Mononuclear cell (primary cell): ENCODE data around the gene IKZF3. TPM values are rescaled to one million over a fixed set of nuclear protein-coding genes. Genes with fewer than 3 reads are reported as not detected.
"Not testable (repeated sequence)": the region's sequence is repeated elsewhere in the genome, so short reads cannot be mapped to it uniquely, and the experiment has no call there.

ENCODE experiments used
- H3K27me3 ChIP-seq: 2 replicates; pipeline ENCODE4 v1.6.0; 2011; ENCODE audit warnings: low read length, control low read depth; ENCODE audit not compliant: insufficient read depth
- H3K4me1 ChIP-seq: 2 replicates; pipeline ENCODE4 v1.5.1; 2011; ENCODE audit warnings: mild to moderate bottlenecking, low read length, control low read depth; ENCODE audit not compliant: insufficient read depth
- H3K4me3 ChIP-seq: 2 replicates; pipeline ENCODE4 v1.5.1; 2011; ENCODE audit warnings: mild to moderate bottlenecking, low read length, moderate library complexity
- H3K9me3 ChIP-seq: 2 replicates; pipeline ENCODE4 v1.5.1; 2011; ENCODE audit warnings: low read depth, mild to moderate bottlenecking, control low read depth, low read length
- total RNA-seq: library from RNA; depleted of rRNA; stranded (reverse); fragments of >200 nt; gene quantifications from one replicate; pipeline ENCODE4 v1.2.3, GENCODE V29; 2012

IKZF3 gene
- total RNA-seq, 1 donor = 47.5 TPM

DNA sequence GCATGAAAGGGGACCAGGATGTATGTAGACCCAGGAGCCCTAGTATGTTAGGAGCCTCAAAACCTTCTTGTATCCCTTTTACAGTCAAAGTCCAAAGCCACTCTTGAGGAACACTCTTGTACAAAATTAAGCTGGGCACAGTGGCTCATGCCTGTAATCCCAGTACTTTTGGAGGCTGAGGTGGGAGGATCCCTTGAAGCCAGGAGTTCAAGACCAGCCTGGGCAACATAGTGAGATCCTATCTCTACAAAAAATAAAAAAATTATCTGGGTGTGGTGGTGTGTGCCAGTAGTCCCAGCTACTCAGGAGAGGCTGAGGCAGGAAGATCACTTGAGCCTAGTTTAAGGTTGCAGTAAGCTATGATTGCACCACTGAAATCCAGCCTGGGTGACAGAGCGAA lies 138.2 kb downstream of the IKZF3 start:
- not testable (repeated sequence) for H3K4me3 ChIP-seq, H3K9me3 ChIP-seq, H3K27me3 ChIP-seq
- peaks cover 12% of the 10 kb centered on the region for H3K4me1 ChIP-seq

DNA sequence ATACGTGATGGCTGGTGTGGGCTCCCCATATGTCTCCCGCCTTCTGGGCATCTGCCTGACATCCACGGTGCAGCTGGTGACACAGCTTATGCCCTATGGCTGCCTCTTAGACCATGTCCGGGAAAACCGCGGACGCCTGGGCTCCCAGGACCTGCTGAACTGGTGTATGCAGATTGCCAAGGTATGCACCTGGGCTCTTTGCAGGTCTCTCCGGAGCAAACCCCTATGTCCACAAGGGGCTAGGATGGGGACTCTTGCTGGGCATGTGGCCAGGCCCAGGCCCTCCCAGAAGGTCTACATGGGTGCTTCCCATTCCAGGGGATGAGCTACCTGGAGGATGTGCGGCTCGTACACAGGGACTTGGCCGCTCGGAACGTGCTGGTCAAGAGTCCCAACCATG lies 139.4 kb downstream of the IKZF3 start:
- Histone ChIP-seq H3K27me3 (no peaks in the 10 kb centered on the region), H3K4me3 (no peak overlapping the region), H3K4me1 (peaks cover 7% of the 10 kb centered on the region), H3K9me3 (no peaks in the 10 kb centered on the region)

DNA sequence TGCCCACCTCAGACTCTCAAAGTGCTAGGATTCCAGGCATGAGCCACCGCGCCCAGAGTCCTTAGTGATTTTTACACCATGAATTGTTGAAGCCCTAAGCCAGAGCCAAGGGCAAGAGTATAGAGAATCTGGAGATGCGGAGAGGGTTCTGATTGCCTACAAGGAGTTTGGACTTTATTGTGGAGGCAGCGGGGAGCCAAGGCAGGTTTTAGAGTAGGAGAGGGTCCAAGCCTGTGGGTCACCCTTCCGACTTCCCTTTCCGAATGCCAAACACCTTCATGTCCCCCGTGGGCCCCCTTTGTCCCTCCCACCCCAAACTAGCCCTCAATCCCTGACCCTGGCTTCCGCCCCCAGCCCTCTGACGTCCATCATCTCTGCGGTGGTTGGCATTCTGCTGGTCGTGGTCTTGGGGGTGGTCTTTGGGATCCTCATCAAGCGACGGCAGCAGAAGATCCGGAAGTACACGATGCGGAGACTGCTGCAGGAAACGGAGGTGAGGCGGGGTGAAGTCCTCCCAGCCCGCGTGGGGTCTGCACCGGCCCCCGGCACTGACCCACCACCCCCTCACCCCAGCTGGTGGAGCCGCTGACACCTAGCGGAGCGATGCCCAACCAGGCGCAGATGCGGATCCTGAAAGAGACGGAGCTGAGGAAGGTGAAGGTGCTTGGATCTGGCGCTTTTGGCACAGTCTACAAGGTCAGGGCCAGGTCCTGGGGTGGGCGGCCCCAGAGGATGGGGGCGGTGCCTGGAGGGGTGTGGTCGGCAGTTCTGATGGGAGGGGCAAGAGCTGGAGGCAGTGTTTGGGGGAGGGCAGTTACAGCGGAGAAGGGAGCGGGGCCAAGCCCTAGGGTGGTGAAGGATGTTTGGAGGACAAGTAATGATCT lies 140.9 kb downstream of the IKZF3 start:
- H3K9me3 ChIP-seq = no peaks in the 10 kb centered on the region
- no peak overlapping the region for H3K4me3 ChIP-seq
- H3K27me3 ChIP-seq = no peaks in the 10 kb centered on the region
- no peaks in the 10 kb centered on the region for H3K4me1 ChIP-seq

DNA sequence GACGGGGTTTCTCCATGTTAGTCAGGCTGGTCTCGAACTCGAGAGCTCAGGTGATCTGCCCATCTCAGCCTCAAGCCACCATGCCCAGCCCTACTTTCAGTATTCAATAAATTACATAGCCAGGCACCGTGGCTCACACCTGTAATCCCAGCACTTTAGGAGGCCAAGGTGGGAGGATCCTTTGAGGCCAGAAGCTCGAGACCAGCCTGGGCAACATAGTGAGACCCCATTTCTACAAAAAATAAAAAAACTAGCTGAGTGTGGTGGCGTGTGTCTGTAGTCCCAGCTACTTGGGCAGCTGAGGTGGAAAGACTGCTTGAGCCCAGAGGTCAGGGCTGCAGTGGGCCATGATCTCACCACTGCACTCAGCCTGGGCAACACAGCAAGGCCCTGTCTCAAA lies 142.0 kb downstream of the IKZF3 start:
- Histone ChIP-seq H3K4me3 (no peak overlapping the region), H3K27me3 (no peaks in the 10 kb centered on the region), H3K9me3 (no peaks in the 10 kb centered on the region), H3K4me1 (no peaks in the 10 kb centered on the region)

DNA sequence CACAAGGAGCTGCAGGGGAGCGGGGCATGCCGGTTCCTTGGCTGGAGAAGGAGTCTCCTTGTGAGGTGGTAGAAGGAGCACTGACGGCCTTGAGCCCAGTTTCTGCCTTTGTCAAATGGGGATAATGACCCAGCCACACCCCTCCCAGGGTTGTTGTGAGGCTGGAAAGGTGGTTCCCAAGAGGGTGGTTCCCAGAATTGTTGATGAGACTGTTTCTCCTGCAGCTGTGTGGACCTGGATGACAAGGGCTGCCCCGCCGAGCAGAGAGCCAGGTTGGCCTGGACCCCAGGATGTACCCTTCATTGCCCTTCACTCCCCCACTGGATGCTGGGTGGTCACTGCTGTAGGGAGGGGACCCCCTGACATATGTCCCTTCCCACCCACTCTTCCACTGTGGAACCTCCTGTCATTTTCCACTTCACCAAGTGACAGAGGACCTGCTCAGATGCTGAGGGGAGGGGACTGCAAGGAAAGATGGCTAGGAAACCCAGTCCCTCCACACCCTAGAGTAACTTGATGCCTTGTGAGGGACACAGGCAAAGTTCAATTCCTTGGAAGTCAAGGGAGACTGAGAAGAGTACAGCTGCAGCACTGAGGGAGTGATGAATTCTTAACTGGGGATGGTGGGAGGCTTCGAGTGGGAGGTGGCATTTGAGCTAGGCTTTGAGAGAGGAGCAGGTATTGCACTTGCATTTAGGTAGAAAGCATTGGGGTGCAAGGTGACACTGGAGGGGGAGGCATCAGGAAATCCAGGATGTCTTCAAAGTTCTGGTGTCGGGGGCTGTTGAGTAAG lies 144.4 kb downstream of the IKZF3 start:
- Histone ChIP-seq H3K9me3 (no peaks in the 10 kb centered on the region), H3K4me1 (no peaks in the 10 kb centered on the region), H3K27me3 (no peaks in the 10 kb centered on the region), H3K4me3 (no peak overlapping the region)

DNA sequence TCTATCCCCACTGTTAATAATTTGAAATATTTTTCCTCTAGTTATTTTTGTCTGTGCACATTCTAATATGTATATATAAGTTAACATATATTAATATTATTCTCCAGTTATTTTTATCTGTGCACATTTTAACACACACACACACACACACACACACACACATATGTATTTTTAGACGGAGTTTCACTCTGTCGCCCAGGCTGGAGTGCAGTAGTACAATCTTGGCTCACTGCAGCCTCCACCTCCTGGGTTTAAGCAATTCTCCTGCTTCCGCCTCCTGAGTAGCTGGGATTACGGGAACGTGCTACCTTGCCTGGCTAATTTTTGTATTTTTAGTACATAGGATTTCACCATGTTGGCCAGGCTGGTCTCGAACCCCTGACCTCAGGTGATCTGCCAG lies 146.5 kb downstream of the IKZF3 start:
- Histone ChIP-seq H3K27me3 (no peaks in the 10 kb centered on the region), H3K4me3 (no peak overlapping the region), H3K9me3 (no peaks in the 10 kb centered on the region), H3K4me1 (no peaks in the 10 kb centered on the region)

DNA sequence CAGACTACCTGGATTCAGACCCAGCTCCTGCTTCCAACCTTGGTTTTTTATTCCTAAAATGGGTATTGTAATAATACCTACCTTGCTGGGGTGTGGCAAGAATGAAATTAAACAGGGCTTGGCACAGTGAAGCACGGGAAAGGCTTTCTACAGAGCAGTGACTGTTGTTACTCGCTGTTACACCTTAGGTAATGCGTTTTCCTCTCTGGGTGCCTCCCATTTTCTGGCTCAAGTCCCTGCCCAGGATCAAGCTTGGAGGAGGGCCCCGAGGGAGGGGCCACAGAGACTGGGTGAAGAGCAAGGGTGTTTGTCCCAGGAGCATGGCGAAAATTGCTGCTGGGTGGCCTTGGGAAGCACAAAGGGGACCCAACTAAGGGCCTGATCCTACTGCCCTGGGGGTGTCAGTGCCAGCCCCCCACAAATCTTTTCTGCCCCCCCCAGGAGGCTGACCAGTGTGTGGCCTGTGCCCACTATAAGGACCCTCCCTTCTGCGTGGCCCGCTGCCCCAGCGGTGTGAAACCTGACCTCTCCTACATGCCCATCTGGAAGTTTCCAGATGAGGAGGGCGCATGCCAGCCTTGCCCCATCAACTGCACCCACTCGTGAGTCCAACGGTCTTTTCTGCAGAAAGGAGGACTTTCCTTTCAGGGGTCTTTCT lies 147.1 kb downstream of the IKZF3 start:
- Histone ChIP-seq H3K9me3 (no peaks in the 10 kb centered on the region), H3K4me3 (no peak overlapping the region), H3K4me1 (no peaks in the 10 kb centered on the region), H3K27me3 (no peaks in the 10 kb centered on the region)

DNA sequence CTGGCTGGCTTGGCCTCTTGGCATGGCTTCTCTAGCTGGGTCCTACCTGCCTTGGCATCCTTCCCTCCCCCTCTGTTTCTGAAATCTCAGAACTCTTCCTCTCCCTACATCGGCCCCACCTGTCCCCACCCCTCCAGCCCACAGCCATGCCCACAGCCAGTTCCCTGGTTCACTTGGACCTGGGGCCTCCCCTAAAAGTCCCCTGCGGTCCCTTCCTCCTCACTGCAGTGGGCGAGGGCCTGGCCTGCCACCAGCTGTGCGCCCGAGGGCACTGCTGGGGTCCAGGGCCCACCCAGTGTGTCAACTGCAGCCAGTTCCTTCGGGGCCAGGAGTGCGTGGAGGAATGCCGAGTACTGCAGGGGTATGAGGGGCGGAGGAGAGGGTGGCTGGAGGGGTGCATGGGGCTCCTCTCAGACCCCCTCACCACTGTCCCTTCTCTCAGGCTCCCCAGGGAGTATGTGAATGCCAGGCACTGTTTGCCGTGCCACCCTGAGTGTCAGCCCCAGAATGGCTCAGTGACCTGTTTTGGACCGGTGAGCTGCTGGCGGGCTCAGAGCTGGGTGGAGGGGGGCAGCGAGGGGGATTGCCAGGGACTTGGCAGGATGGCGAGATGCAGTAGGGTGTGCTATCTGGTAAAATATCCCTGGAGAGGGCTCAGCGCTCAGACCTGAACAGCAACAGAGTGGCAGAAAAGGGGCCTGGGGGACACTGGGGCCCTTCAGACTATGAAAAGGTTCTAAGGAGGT lies 147.9 kb downstream of the IKZF3 start:
- Histone ChIP-seq H3K9me3 (no peaks in the 10 kb centered on the region), H3K4me3 (no peak overlapping the region), H3K27me3 (no peaks in the 10 kb centered on the region), H3K4me1 (no peaks in the 10 kb centered on the region)

DNA sequence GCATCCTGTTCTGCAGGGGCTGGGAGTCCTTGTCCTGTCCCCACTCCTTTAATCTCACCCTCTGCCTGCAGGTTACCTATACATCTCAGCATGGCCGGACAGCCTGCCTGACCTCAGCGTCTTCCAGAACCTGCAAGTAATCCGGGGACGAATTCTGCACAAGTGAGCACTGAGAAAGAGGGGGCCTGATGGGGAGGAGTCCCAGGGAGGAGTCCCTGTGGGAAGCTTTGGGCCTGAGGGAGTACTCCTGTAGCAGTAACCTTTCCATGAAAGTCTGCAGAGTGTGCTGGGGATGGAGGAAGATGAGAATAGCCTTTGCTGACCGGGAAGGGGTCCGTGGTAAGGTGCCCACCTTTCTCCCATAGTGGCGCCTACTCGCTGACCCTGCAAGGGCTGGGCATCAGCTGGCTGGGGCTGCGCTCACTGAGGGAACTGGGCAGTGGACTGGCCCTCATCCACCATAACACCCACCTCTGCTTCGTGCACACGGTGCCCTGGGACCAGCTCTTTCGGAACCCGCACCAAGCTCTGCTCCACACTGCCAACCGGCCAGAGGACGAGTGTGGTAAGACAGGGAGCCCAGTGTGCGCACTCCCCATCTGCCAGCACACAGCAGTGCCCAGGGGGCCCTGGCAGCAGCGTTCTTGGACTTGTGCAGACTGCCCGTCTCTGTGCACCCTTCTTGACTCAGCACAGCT lies 148.6 kb downstream of the IKZF3 start:
- no peak overlapping the region for H3K4me3 ChIP-seq
- no peaks in the 10 kb centered on the region for H3K4me1 ChIP-seq
- H3K27me3 ChIP-seq = no peaks in the 10 kb centered on the region
- H3K9me3 ChIP-seq = no peaks in the 10 kb centered on the region

DNA sequence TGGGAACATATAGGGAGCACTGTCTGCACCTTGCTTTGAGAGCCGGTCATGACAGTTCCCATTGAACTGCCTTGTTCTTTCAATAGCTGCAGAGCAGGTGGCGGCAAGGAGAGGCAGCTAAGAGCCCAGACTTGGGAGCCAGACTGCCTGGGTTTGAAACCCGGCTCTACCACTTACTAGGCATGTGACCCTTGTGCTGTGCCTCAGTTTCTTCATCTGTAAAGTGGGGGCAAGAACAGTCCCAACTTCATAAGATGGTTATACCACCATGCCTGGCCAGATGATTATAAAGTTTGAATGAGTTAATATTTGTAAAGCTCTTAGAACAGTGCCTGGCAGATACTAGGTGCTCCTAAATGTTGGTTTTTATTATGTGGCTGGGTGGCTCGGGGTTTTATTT lies 149.9 kb downstream of the IKZF3 start:
- Histone ChIP-seq H3K4me1 (no peaks in the 10 kb centered on the region), H3K27me3 (no peaks in the 10 kb centered on the region), H3K9me3 (no peaks in the 10 kb centered on the region), H3K4me3 (no peak overlapping the region)

DNA sequence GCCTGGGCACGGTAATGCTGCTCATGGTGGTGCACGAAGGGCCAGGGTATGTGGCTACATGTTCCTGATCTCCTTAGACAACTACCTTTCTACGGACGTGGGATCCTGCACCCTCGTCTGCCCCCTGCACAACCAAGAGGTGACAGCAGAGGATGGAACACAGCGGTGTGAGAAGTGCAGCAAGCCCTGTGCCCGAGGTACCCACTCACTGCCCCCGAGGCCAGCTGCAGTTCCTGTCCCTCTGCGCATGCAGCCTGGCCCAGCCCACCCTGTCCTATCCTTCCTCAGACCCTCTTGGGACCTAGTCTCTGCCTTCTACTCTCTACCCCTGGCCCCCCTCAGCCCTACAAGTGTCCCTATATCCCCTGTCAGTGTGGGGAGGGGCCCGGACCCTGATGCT lies 152.3 kb downstream of the IKZF3 start:
- H3K4me3 ChIP-seq = no peak overlapping the region
- no peaks in the 10 kb centered on the region for H3K9me3 ChIP-seq
- H3K4me1 ChIP-seq = peaks cover 16% of the 10 kb centered on the region
- H3K27me3 ChIP-seq = no peaks in the 10 kb centered on the region

DNA sequence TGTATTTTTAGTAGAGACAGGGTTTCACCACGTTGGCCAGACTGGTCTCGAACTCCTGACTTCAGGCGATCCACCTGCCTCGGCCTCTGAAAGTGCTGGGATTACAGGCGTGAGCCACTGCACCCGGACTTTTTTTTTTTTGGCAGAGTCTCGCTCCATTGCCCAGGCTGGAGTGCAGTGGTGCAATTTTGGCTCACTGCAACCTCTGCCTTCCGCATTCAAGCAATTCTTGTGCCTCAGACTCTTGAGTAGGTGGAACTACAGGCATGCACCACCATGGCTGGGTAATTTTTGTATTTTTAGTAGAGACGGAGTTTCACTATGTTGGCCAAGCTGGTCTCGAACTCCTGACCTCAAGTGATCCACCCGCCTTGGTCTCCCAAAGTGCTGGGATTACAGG lies 153.0 kb downstream of the IKZF3 start:
- peaks cover 23% of the 10 kb centered on the region for H3K4me1 ChIP-seq
- not testable (repeated sequence) for H3K9me3 ChIP-seq, H3K27me3 ChIP-seq, H3K4me3 ChIP-seq

DNA sequence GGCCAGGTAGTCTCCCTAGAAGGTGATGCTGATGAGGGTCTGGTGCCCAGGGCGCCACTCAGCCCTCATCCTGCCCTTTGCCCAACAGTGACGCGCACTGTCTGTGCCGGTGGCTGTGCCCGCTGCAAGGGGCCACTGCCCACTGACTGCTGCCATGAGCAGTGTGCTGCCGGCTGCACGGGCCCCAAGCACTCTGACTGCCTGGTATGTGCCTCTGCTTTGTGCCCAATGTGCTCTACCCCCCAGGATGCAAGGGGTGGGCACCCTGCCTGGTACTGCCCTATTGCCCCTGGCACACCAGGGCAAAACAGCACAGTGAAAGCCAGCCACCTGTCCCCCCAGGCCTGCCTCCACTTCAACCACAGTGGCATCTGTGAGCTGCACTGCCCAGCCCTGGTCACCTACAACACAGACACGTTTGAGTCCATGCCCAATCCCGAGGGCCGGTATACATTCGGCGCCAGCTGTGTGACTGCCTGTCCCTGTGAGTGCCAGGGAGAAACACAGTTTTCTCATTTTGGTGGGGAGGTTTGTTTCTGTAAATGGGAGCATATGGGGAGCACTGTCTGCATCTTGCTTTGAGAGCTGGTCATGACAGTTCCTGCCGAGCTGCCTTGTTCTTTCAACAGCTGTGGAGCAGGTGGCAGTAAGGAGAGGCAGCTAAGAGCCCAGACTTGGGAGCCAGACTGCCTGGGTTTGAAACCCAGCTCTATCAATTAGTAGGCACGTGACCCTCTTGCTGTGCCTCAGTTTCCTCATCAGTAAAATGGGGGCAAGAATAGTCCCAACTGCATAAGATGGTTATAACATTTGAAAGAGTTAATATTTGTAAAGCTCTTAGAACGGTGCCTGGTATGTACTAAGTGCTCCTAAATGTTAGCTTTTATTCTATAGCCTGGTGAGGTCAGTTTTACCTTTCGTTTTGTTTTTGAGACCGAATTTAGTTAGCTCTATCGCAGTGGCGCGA lies 153.8 kb downstream of the IKZF3 start:
- Histone ChIP-seq H3K4me1 (peaks cover 23% of the 10 kb centered on the region), H3K4me3 (no peak overlapping the region), H3K27me3 (no peaks in the 10 kb centered on the region), H3K9me3 (no peaks in the 10 kb centered on the region)
